Osteoblast (primary cell): ENCODE data around the gene TTLL12. TPM values are rescaled to one million over a fixed set of nuclear protein-coding genes. Genes with fewer than 3 reads are reported as not detected.

ENCODE experiments used
- DNase-seq: peaks from one replicate; pipeline ENCODE4 v3.0.0; 2011; ENCODE audit warnings: low spot score, mixed read lengths; ENCODE audit not compliant: insufficient read length; ENCODE audit errors: missing footprints
- H2AFZ ChIP-seq: 2 replicates; pipeline ENCODE4 v1.6.0; 2011; ENCODE audit warnings: mild to moderate bottlenecking, low read length
- H3K27ac ChIP-seq: 2 replicates; pipeline ENCODE4 v1.5.1; 2011; ENCODE audit warnings: mild to moderate bottlenecking, low read depth, low read length, moderate library complexity
- H3K27me3 ChIP-seq: 2 replicates; pipeline ENCODE4 v1.6.0; 2012; ENCODE audit warnings: mild to moderate bottlenecking, control low read depth, inconsistent platforms, low read length, moderate library complexity; ENCODE audit not compliant: insufficient read depth
- H3K36me3 ChIP-seq: 2 replicates; pipeline ENCODE4 v1.5.1; 2011; ENCODE audit warnings: mild to moderate bottlenecking, low read length, control low read depth, moderate library complexity; ENCODE audit not compliant: insufficient read depth
- H3K4me1 ChIP-seq: 2 replicates; pipeline ENCODE4 v1.5.1; 2011; ENCODE audit warnings: mild to moderate bottlenecking, low read length, control low read depth, moderate library complexity; ENCODE audit not compliant: insufficient read depth
- H3K4me2 ChIP-seq: 2 replicates; pipeline ENCODE4 v1.6.0; 2011; ENCODE audit warnings: mild to moderate bottlenecking, low read length; ENCODE audit not compliant: insufficient read depth
- H3K4me3 ChIP-seq: fragments of 200-600 bp; sonication (generic); 3 replicates; pipeline ENCODE4 v1.5.1; 2012; ENCODE audit warnings: mild to moderate bottlenecking, low read length, inconsistent platforms; ENCODE audit not compliant: insufficient read depth
- H3K79me2 ChIP-seq: 2 replicates; pipeline ENCODE4 v1.6.0; 2012; ENCODE audit warnings: mild to moderate bottlenecking, low read length, control low read depth, inconsistent platforms; ENCODE audit not compliant: insufficient read depth
- H3K9me3 ChIP-seq: 2 replicates; pipeline ENCODE4 v1.5.1; 2011; ENCODE audit warnings: low read depth, low read length, control low read depth
- H4K20me1 ChIP-seq: 2 replicates; pipeline ENCODE4 v1.6.0; 2012; ENCODE audit warnings: mild to moderate bottlenecking, low read length, control low read depth; ENCODE audit not compliant: insufficient read depth
- total RNA-seq: library from RNA; depleted of rRNA; stranded (reverse); fragments of >200 nt; gene quantifications from 2 replicates; pipeline ENCODE4 v1.2.3, GENCODE V29; 2012
- TF ChIP-seq, protein P1 (sequence below): IDR thresholded peaks from 2 replicates; pipeline ENCODE4 v1.5.1; 2011; ENCODE audit warnings: mild to moderate bottlenecking, low read depth, low read length, moderate library complexity; ENCODE audit errors: extremely low read depth

TTLL12 gene
- total RNA-seq, 1 donor = 29.0 TPM

DNA sequence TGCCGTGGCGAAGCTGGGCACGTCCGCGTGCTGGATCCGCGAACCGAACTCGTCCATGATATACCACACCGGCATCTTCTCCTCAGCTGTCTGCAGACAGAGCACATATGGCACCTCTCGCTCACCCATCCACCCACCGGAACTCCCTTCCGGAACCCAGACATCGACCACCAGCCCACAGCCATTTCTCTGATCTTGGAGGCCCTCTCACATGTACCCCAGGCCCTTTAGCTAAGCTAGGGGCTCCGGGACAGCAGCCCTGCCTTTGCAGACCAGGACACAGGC lies 7.1 kb downstream of the TTLL12 start:
- H3K4me1 ChIP-seq = no peaks in the 10 kb centered on the region
- H3K27ac ChIP-seq = no peak overlapping the region
- H3K27me3 ChIP-seq = no peaks in the 10 kb centered on the region
- peaks cover 12% of the 10 kb centered on the region for H3K36me3 ChIP-seq
- TF ChIP-seq, protein P1, sequence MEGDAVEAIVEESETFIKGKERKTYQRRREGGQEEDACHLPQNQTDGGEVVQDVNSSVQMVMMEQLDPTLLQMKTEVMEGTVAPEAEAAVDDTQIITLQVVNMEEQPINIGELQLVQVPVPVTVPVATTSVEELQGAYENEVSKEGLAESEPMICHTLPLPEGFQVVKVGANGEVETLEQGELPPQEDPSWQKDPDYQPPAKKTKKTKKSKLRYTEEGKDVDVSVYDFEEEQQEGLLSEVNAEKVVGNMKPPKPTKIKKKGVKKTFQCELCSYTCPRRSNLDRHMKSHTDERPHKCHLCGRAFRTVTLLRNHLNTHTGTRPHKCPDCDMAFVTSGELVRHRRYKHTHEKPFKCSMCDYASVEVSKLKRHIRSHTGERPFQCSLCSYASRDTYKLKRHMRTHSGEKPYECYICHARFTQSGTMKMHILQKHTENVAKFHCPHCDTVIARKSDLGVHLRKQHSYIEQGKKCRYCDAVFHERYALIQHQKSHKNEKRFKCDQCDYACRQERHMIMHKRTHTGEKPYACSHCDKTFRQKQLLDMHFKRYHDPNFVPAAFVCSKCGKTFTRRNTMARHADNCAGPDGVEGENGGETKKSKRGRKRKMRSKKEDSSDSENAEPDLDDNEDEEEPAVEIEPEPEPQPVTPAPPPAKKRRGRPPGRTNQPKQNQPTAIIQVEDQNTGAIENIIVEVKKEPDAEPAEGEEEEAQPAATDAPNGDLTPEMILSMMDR = no peak
- H3K4me2 ChIP-seq = no peak overlapping the region
- no peaks in the 10 kb centered on the region for H4K20me1 ChIP-seq
- no peak for DNase-seq
- peaks cover 5% of the 10 kb centered on the region for H3K79me2 ChIP-seq
- H3K4me3 ChIP-seq = no peak overlapping the region
- no peaks in the 10 kb centered on the region for H3K9me3 ChIP-seq
- H2AFZ ChIP-seq = no peak overlapping the region

DNA sequence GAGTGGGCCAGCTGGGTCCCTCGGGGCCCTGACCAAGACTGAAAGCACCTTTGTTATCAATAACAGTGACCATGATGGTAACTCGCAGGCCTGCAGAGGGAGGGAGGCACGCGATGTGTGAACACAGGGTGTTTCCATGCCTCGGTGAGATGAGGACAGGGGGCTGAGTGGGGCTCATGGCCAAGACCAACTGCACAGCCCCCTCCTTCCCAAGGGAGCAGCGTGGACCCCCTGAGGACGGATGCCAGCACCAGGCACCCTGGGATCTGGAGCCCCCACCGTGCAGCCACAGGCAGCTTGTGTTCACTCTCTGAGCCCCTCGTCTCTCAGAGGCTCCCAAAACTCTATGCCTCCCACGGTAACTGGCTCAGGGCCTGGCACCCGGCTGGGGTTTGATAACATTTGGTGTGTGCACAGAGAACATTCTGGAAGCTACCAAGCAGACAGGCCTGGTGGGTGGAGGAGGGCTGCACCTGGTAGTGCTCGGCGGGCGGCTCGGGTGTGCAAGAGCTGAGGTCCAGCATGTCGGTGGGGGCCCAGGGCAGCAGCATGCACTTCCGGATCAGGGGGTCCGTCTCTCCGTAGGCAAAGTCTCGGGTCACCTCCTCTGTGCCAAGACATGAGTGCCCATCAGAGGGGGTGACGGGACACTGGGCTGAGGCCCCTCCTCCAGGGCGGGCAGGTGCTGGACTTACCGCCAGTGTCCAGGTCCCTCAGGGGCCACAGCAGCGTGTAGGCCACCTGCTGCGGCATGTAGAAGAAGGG lies 7.6 kb downstream of the TTLL12 start:
- H3K4me3 ChIP-seq = no peak overlapping the region
- H4K20me1 ChIP-seq = no peaks in the 10 kb centered on the region
- no peak overlapping the region for H3K27ac ChIP-seq
- no peaks in the 10 kb centered on the region for H3K27me3 ChIP-seq
- no peaks in the 10 kb centered on the region for H3K9me3 ChIP-seq
- peaks cover 5% of the 10 kb centered on the region for H3K79me2 ChIP-seq
- no peaks in the 10 kb centered on the region for H3K4me1 ChIP-seq
- peaks cover 12% of the 10 kb centered on the region for H3K36me3 ChIP-seq
- H2AFZ ChIP-seq = no peak overlapping the region
- TF ChIP-seq, protein P1 = no peak
- DNase-seq = peak; percentile 63
- H3K4me2 ChIP-seq = no peak overlapping the region

DNA sequence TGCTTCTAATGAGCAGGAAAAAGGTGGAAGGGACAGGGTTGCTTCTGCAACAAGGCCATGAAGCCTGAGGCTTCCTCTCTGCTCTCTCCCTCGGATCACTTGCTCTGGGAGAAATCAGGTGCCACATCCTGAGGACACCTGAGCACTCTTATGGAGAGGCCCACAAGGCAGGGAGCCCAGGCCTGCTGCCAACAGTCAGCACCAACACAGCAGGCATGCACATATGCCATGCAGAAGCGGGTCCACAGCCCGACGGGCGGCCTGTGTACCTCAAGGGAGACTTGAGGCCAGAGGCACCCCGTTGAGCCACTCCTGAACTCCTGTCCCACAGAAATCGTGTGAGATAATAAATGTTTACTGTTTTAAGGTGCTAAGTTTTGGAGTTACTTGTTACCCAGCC lies 9.5 kb downstream of the TTLL12 start:
- TF ChIP-seq, protein P1 = no peak
- H3K4me3 ChIP-seq = no peak overlapping the region
- no peaks in the 10 kb centered on the region for H3K27me3 ChIP-seq
- H2AFZ ChIP-seq = no peak overlapping the region
- H3K79me2 ChIP-seq = no peaks in the 10 kb centered on the region
- no peak overlapping the region for H3K27ac ChIP-seq
- DNase-seq = peak; percentile 52
- H4K20me1 ChIP-seq = no peaks in the 10 kb centered on the region
- peaks cover 25% of the 10 kb centered on the region for H3K36me3 ChIP-seq
- H3K4me1 ChIP-seq = no peaks in the 10 kb centered on the region
- H3K9me3 ChIP-seq = no peaks in the 10 kb centered on the region
- no peak overlapping the region for H3K4me2 ChIP-seq

DNA sequence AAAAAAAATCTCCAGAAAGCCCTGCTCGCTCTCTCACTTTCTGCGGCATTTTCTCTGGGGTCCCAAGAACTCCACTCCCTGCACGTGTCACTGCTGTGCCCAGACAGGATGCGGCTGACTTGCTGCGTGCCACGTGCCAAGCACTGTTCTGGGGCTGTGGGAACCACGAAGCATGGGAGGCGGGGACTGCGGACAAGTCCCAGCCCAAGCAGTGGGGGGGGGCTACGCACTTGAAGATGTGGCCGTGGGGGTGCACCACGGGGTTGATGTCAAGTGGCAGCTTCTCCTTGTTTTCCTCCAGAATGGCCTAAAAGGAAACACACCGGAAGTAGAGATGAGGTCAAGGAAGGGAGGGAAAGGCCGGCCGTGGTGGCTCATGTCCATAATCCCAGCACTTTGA lies 10.8 kb downstream of the TTLL12 start:
- H2AFZ ChIP-seq = no peak overlapping the region
- no peaks in the 10 kb centered on the region for H4K20me1 ChIP-seq
- no peak overlapping the region for H3K4me2 ChIP-seq
- DNase-seq = peak; percentile 57
- H3K4me3 ChIP-seq = no peak overlapping the region
- no peaks in the 10 kb centered on the region for H3K27me3 ChIP-seq
- H3K9me3 ChIP-seq = no peaks in the 10 kb centered on the region
- no peaks in the 10 kb centered on the region for H3K79me2 ChIP-seq
- no peak overlapping the region for H3K27ac ChIP-seq
- TF ChIP-seq, protein P1 = no peak
- peaks cover 29% of the 10 kb centered on the region for H3K36me3 ChIP-seq
- no peaks in the 10 kb centered on the region for H3K4me1 ChIP-seq
